ENCODE measurements around the gene USP47. TPM values are rescaled to one million over a fixed set of nuclear protein-coding genes. Genes with fewer than 3 reads are reported as not detected.

Gene USP47
- total and polyA plus RNA-seq, 10 donors: 13.7 to 80.8 (median 48.2) TPM

DNA sequence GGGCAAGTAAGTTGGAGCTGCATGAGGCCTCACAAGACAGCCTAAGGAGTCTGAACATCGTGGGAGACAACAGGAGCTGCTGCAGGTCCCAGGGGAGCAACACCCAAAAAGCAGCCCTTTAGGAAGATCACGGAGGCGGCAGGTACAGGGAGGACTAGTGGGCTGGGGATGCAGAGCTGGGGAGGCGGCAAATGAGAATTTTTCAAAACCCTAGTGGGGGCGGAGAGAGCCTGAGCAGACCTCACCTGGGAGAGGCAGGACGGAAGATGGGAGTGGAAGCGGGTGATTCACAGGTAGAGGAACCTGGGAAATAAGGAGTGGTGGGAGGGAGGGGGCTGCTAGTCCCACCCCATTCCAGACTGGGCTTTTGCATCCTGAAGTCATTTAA lies 124.6 kb downstream of the USP47 start:
- peak; percentile 51 for DNase-seq
- intact Hi-C loops (cut with DNase I; ENCODE audit: low total_unique reads): no loop called here
- Histone ChIP-seq H3K4me1 (peaks cover 0 to 1% (median 0%) of the 10 kb centered on the region in 6 donors), H3K36me3 (no peaks in the 10 kb centered on the region), H3K27me3 (replicated peaks in 1 of 7) (peaks cover 0 to 10% (median 0%) of the 10 kb centered on the region in 7 donors), H3K4me3 (no peak overlapping the region), H3K9me3 (no peaks in the 10 kb centered on the region), H3K27ac (no peak overlapping the region)
- TF ChIP-seq, protein P1, sequence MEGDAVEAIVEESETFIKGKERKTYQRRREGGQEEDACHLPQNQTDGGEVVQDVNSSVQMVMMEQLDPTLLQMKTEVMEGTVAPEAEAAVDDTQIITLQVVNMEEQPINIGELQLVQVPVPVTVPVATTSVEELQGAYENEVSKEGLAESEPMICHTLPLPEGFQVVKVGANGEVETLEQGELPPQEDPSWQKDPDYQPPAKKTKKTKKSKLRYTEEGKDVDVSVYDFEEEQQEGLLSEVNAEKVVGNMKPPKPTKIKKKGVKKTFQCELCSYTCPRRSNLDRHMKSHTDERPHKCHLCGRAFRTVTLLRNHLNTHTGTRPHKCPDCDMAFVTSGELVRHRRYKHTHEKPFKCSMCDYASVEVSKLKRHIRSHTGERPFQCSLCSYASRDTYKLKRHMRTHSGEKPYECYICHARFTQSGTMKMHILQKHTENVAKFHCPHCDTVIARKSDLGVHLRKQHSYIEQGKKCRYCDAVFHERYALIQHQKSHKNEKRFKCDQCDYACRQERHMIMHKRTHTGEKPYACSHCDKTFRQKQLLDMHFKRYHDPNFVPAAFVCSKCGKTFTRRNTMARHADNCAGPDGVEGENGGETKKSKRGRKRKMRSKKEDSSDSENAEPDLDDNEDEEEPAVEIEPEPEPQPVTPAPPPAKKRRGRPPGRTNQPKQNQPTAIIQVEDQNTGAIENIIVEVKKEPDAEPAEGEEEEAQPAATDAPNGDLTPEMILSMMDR (IDR thresholded peaks at IDR 0.05 in 8 of 11, conservative IDR thresholded peaks at IDR 0.05 in 3 of 11): no peak
- WGBS, 5 donors: 89 to 95% (median 92%) methylated on average over 7 of the region's 7 CpGs

DNA sequence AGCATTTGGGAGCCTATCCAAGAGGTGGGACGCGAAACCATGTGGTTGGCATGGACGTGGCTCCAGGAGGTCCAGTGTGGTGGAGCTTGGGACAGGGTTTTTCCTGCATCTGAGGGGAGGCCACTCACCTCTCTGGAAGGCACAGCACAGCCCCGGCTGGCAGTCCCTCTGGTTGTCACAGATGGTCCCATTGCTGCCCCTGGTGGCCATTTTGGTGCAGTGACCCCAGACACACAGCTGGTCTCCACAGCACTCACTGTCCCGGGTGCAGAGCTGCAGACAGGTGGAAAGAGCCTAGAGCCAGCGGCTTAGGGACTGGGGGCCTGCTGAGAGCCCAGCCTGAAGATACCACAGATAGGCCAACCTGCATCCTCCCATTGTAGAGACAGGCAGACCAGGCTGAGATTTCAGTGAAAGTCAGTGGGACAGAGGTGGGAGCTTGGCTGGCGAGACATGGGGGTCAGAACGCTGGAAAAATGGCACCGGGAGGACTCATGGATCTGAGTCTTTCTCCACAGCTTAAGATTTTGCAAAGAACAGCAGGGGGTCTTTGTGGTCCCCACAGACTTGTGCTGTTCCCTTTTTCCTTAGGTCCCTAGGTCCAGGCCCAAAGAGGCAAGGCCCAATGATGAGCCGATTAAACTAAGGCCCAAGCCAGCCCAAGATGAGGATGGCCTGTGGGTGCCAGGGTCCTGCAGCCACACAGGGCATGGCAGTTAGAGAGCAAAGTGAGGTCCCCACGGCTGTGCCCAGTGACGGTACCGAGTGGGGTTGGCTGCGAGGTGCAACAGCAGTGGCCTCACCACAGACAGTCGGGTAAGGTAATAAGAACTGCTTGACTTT lies 125.3 kb downstream of the USP47 start:
- peaks cover 0 to 10% (median 0%) of the 10 kb centered on the region in 7 donors for H3K27me3 ChIP-seq (replicated peaks in 1 of 7)
- no peak for TF ChIP-seq POLR2A (IDR thresholded peaks at IDR 0.05)
- peak in 1 of 3 donors; percentile 14 for TF ChIP-seq POLR2AphosphoS5 (IDR thresholded peaks at IDR 0.05)
- TF ChIP-seq, protein P1 (IDR thresholded peaks at IDR 0.05 in 8 of 11, conservative IDR thresholded peaks at IDR 0.05 in 3 of 11): peak in 10 of 11 experiments; percentile 26 to 85 (median 72)
- intact Hi-C loops (cut with DNase I; ENCODE audit: low total_unique reads): no loop called here
- no peak overlapping the region for H3K4me3 ChIP-seq
- WGBS, 5 donors: 62 to 76% (median 70%) methylated on average over 15 of the region's 15 CpGs
- peak; percentile 86 for DNase-seq
- no peaks in the 10 kb centered on the region for H3K36me3 ChIP-seq
- H3K4me1 ChIP-seq: no peaks in the 10 kb centered on the region
- no peaks in the 10 kb centered on the region for H3K9me3 ChIP-seq
- H3K27ac ChIP-seq: no peak overlapping the region

DNA sequence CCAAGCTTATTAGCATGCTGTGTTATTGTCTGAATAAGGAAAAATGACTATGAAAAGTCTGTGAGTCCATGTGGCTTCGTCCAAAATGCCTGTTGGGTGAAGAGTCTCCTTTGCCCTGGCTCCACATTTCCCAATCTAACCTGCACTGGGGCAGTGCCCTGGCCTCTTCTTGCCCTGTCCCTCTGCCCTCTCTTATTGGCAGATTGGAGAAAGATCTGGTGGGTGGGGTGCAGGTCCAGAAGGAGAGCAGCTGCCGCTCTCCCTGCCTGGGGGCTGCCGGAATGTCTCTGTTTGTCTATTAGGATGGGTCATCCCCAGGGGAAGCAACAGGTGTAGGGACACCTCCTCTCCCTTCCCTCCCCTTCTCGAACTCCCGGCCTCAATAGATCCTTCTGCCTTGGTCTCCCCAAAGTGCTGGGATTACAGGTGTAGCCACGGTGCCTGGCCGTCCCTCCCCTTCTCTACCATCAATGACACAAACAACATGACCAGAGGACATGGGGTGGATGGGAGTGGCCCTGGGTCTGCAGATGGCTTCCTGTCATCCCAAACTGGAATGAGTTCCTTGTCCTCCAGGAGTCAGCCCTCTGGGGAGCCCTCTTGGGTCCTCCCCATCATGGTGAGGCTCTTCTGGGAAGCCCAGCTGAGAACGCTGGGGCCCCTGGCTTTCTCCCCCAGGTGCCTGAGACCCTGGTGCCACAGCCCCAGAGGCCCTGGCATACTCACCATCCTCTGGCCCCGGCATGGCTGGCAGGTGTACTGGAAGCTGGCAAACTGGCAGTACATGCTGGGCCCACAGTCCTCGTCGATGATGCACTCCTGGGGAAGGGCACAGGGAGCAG lies 126.1 kb downstream of the USP47 start:
- Histone ChIP-seq H3K9me3 (no peaks in the 10 kb centered on the region), H3K4me1 (peaks cover 0 to 7% (median under 1%) of the 10 kb centered on the region in 6 donors), H3K4me3 (no peak overlapping the region), H3K27ac (no peak overlapping the region), H3K27me3 (replicated peaks in 1 of 7) (peaks cover 0 to 10% (median 0%) of the 10 kb centered on the region in 7 donors), H3K36me3 (no peaks in the 10 kb centered on the region)
- TF ChIP-seq POLR2AphosphoS5 (IDR thresholded peaks at IDR 0.05) (no peak), POLR2A (IDR thresholded peaks at IDR 0.05) (no peak)
- TF ChIP-seq, protein P1 (IDR thresholded peaks at IDR 0.05 in 8 of 11, conservative IDR thresholded peaks at IDR 0.05 in 3 of 11): no peak
- intact Hi-C loops (cut with DNase I; ENCODE audit: low total_unique reads): no loop called here
- peak; percentile 45 for DNase-seq
- WGBS, 5 donors: 86 to 95% (median 91%) methylated on average over 8 to 11 of the region's 11 CpGs

Measured in spleen (tissue), 11 donors.